C1 segment of cervical spinal cord (tissue), 14 donors: ENCODE results near the gene APPBP2.
"Not testable (repeated sequence)": the region's sequence is repeated elsewhere in the genome, so short reads cannot be mapped to it uniquely, and the experiment has no call there.

ENCODE experiments used
- DNase-seq, 14 donors: peaks; one replicate each; lab custom pipeline; 2025; lab: John Stamatoyannopoulos, UW

APPBP2 gene

GRCh38 chr17:60525685-60526514, at the start of gene APPBP2:
TSS of gene APPBP2 (minus strand) at chr17:60526242. CDS start at chr17:60525931, 311 bp downstream.
- DNase-seq: peak; percentile 45 to 95 (median 87)

- DNase-seq: no peak
Measured at GRCh38 chr17:60573236-60574051, 47.4 kb upstream of the APPBP2 start.

GRCh38 chr17:60565233-60565632, 39.2 kb upstream of the APPBP2 start:
- no peak for DNase-seq

GRCh38 chr17:60563743-60564142, 37.7 kb upstream of the APPBP2 start:
- DNase-seq: no peak

- no peak for DNase-seq
Measured at GRCh38 chr17:60562421-60562820, 36.4 kb upstream of the APPBP2 start.

- no peak for DNase-seq
Measured at GRCh38 chr17:60560860-60561257, 34.8 kb upstream of the APPBP2 start.

GRCh38 chr17:60559995-60560859, 34.2 kb upstream of the APPBP2 start:
- DNase-seq: no peak

- DNase-seq: no peak
Measured at GRCh38 chr17:60559659-60559994, 33.6 kb upstream of the APPBP2 start.

- DNase-seq: no peak
Measured at GRCh38 chr17:60557805-60558204, 31.8 kb upstream of the APPBP2 start.

GRCh38 chr17:60555786-60556185, 29.7 kb upstream of the APPBP2 start:
- no peak for DNase-seq

- no peak for DNase-seq
Measured at GRCh38 chr17:60554377-60554788, 28.3 kb upstream of the APPBP2 start.

- not testable (repeated sequence) for DNase-seq
Measured at GRCh38 chr17:60552255-60552654, 26.2 kb upstream of the APPBP2 start.

- no peak for DNase-seq
Measured at GRCh38 chr17:60548990-60549389, 22.9 kb upstream of the APPBP2 start.

GRCh38 chr17:60545465-60546191, 19.6 kb upstream of the APPBP2 start:
- DNase-seq: peak in 2 of 14 donors; percentile 28 to 43

- DNase-seq: no peak
Measured at GRCh38 chr17:60542071-60542470, 16.0 kb upstream of the APPBP2 start.

GRCh38 chr17:60540460-60540859, 14.4 kb upstream of the APPBP2 start:
- no peak for DNase-seq

GRCh38 chr17:60539807-60540206, 13.8 kb upstream of the APPBP2 start:
- no peak for DNase-seq

GRCh38 chr17:60538726-60539125, 12.7 kb upstream of the APPBP2 start:
- no peak for DNase-seq

GRCh38 chr17:60535382-60536279, 9.6 kb upstream of the APPBP2 start:
- no peak for DNase-seq

- DNase-seq: no peak
Measured at GRCh38 chr17:60534613-60535157, 8.6 kb upstream of the APPBP2 start.
